GM21717 (cell line): ENCODE results near the gene SCAND1.

Source experiments
- ATAC-seq: cut with Tn5 transposase; IDR thresholded peaks from one replicate; pipeline ENCODE4 v1.9.1; 2021; ENCODE audit warnings: mild to moderate bottlenecking, moderate library complexity; ENCODE audit not compliant: unreplicated experiment

SCAND1 gene

GRCh38 chr20:35908007-35908406 is 46.3 kb downstream of the SCAND1 start:
- no peak for ATAC-seq

GRCh38 chr20:35907017-35907701 is 47.1 kb downstream of the SCAND1 start:
- ATAC-seq, result no peak

DNA sequence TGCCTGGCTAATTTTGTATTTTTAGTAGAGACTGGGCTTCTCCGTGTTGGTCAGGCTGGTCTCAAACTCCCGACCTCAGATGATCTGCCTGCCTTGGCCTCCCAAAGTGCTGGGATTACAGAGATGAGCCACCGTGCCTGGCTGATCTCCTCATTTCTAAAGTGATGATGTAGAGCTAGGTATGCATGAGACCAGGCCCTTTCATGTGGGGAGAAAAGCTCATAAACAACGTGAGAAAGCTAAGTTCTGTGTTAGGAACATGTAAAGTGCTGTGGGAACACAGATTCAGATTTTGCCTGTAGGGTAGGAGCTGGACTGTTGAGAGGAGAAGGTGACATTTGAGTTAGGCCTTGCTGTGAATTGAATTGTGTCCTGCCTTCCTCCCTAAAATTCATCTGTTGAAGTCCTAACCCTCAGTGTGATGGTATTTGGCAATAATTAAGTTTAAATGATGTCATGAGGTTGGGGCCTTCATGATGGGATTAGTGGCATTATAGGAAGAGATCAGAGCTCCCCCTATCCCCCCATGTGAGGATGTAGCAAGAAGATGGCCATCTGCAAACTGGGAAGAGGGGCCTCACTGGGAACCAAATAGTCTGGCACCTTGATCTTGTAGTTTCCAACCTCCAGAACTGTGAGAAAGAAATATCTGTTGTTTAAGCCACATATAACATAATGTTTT is 49.2 kb downstream of the SCAND1 start:
- no peak for ATAC-seq

- no peak for ATAC-seq
Observed at GRCh38 chr20:35903843-35904242, 50.5 kb downstream of the SCAND1 start.
